Astrocyte (in vitro differentiated cells and primary cell): ENCODE data around the gene EIF4EBP3. TPM values are rescaled to one million over a fixed set of nuclear protein-coding genes. Genes with fewer than 3 reads are reported as not detected.

Experiments
- DNase-seq: peaks from one replicate; pipeline ENCODE4 v3.0.0-alpha.2; 2010; ENCODE audit warnings: low read depth
- FAIRE-seq: peaks from 2 replicates; lab custom pipeline; 2011; peaks lifted over from hg19 to GRCh38; lab: Jason Lieb, UNC
- H2AFZ ChIP-seq: 2 replicates; pipeline ENCODE4 v1.6.0; 2012; ENCODE audit warnings: low read depth, low read length, inconsistent platforms
- H3K27ac ChIP-seq: 2 replicates; pipeline ENCODE4 v1.5.1; 2011; ENCODE audit warnings: low read depth, low read length, inconsistent platforms
- H3K27me3 ChIP-seq: 2 replicates; pipeline ENCODE4 v1.6.0; 2011; ENCODE audit warnings: low read length, inconsistent platforms; ENCODE audit not compliant: insufficient read depth
- H3K36me3 ChIP-seq: 2 replicates; pipeline ENCODE4 v1.5.1; 2011; ENCODE audit warnings: low read length, inconsistent platforms; ENCODE audit not compliant: insufficient read depth
- H3K4me1 ChIP-seq: 2 replicates; pipeline ENCODE4 v1.5.1; 2011; ENCODE audit warnings: low read length, inconsistent platforms; ENCODE audit not compliant: insufficient read depth
- H3K4me2 ChIP-seq: 2 replicates; pipeline ENCODE4 v1.6.0; 2012; ENCODE audit warnings: low read length, inconsistent platforms
- H3K4me3 ChIP-seq: 2 replicates; pipeline ENCODE4 v1.5.1; 2011; ENCODE audit warnings: low read depth, mild to moderate bottlenecking, low read length, inconsistent platforms; ENCODE audit not compliant: insufficient read depth
- H3K79me2 ChIP-seq: 2 replicates; pipeline ENCODE4 v1.6.0; 2012; ENCODE audit warnings: mild to moderate bottlenecking, low read length, inconsistent platforms; ENCODE audit not compliant: insufficient read depth
- H3K9ac ChIP-seq: 2 replicates; pipeline ENCODE4 v1.6.0; 2012; ENCODE audit warnings: mild to moderate bottlenecking, low read length, inconsistent platforms
- H3K9me3 ChIP-seq: 2 replicates; pipeline ENCODE4 v1.5.1; 2012; ENCODE audit warnings: low read depth, mild to moderate bottlenecking, low read length, inconsistent platforms; ENCODE audit not compliant: insufficient read depth
- H4K20me1 ChIP-seq: 2 replicates; pipeline ENCODE4 v1.6.0; 2012; ENCODE audit warnings: low read length, inconsistent platforms; ENCODE audit not compliant: insufficient read depth
- H3K27ac Mint-ChIP-seq: one replicate; pipeline ENCODE4 v1.8.0; 2021; ENCODE audit warnings: mild to moderate bottlenecking, mixed read lengths; ENCODE audit not compliant: unreplicated experiment
- H3K27me3 Mint-ChIP-seq: one replicate; pipeline ENCODE4 v1.8.0; 2021; ENCODE audit warnings: low read depth, mixed read lengths; ENCODE audit not compliant: unreplicated experiment
- H3K36me3 Mint-ChIP-seq: one replicate; pipeline ENCODE4 v1.8.0; 2021; ENCODE audit warnings: low read depth, mixed read lengths; ENCODE audit not compliant: unreplicated experiment
- H3K4me1 Mint-ChIP-seq: one replicate; pipeline ENCODE4 v1.8.0; 2021; ENCODE audit warnings: low read depth, mixed read lengths; ENCODE audit not compliant: unreplicated experiment
- H3K4me3 Mint-ChIP-seq: one replicate; pipeline ENCODE4 v1.8.0; 2021; ENCODE audit warnings: mild to moderate bottlenecking, moderate library complexity, mixed read lengths; ENCODE audit not compliant: unreplicated experiment
- H3K9me3 Mint-ChIP-seq: one replicate; pipeline ENCODE4 v1.8.0; 2021; ENCODE audit warnings: mild to moderate bottlenecking, mixed read lengths; ENCODE audit not compliant: unreplicated experiment
- CTCF ChIP-seq: IDR thresholded peaks from 2 replicates; pipeline ENCODE4 v1.5.1; 2011; ENCODE audit warnings: low read depth, mild to moderate bottlenecking, inconsistent platforms, low read length, moderate library complexity; ENCODE audit not compliant: insufficient read depth
- EZH2 ChIP-seq: IDR thresholded peaks from 2 replicates; pipeline ENCODE4 v1.6.1; 2012; ENCODE audit warnings: mild to moderate bottlenecking, low read length, inconsistent platforms; ENCODE audit not compliant: insufficient read depth
- total RNA-seq: library from RNA; stranded (reverse); gene quantifications from 2 replicates; pipeline ENCODE4 v1.2.1, GENCODE V29; 2021

The EIF4EBP3 gene
- total RNA-seq, 1 donor from 2014 or later, result 3.6 TPM

- no peaks in the 10 kb centered on the region for H3K9me3 Mint-ChIP-seq
- no peaks in the 10 kb centered on the region for H3K27me3 Mint-ChIP-seq
- Histone ChIP-seq H3K36me3 (peaks cover 10% of the 10 kb centered on the region), H3K27me3 (no peaks in the 10 kb centered on the region), H3K27ac (peak within 1 kb of the TSS; percentile 91), H3K9ac (peak within 1 kb of the TSS; percentile 97), H4K20me1 (peaks cover 40% of the 10 kb centered on the region), H3K4me1 (peaks cover 29% of the 10 kb centered on the region), H3K79me2 (peaks cover 52% of the 10 kb centered on the region), H3K4me2 (peak within 1 kb of the TSS; percentile 86), H3K4me3 (peak within 1 kb of the TSS; percentile 86), H2AFZ (peak within 1 kb of the TSS; percentile 88), H3K9me3 (no peaks in the 10 kb centered on the region)
- H3K4me3 Mint-ChIP-seq, result peak within 1 kb of the TSS; percentile 90
- peak within 1 kb of the TSS; percentile 95 for H3K27ac Mint-ChIP-seq
- no peak for TF ChIP-seq EZH2
- no peak for TF ChIP-seq CTCF
- FAIRE-seq (no peak), DNase-seq (peak; percentile 78)
- H3K36me3 Mint-ChIP-seq, result peaks cover 28% of the 10 kb centered on the region
- peaks cover 28% of the 10 kb centered on the region for H3K4me1 Mint-ChIP-seq
Measured at GRCh38 chr5:140557136-140557805, 9.8 kb downstream of the EIF4EBP3 start, which contains the start of gene SRA1. SRA1 (minus strand) TSS chr5:140557473; CDS start chr5:140557452, 21 bp downstream.

- peaks cover 27% of the 10 kb centered on the region for H3K36me3 Mint-ChIP-seq
- H2AFZ ChIP-seq, result no peak overlapping the region
- no peaks in the 10 kb centered on the region for H3K27me3 ChIP-seq
- no peak for TF ChIP-seq CTCF
- no peak for TF ChIP-seq EZH2
- no peaks in the 10 kb centered on the region for H3K9me3 Mint-ChIP-seq
- H3K4me2 ChIP-seq, result peak overlapping the region; percentile 86
- H4K20me1 ChIP-seq, result peaks cover 35% of the 10 kb centered on the region
- no peaks in the 10 kb centered on the region for H3K27me3 Mint-ChIP-seq
- no peaks in the 10 kb centered on the region for H3K9me3 ChIP-seq
- peak overlapping the region; percentile 90 for H3K4me3 Mint-ChIP-seq
- peak overlapping the region; percentile 95 for H3K27ac Mint-ChIP-seq
- peak overlapping the region; percentile 97 for H3K9ac ChIP-seq
- peaks cover 29% of the 10 kb centered on the region for H3K4me1 ChIP-seq
- peaks cover 28% of the 10 kb centered on the region for H3K4me1 Mint-ChIP-seq
- peak overlapping the region; percentile 91 for H3K27ac ChIP-seq
- H3K4me3 ChIP-seq, result no peak overlapping the region
- no peak for DNase-seq
- H3K36me3 ChIP-seq, result peaks cover 5% of the 10 kb centered on the region
- peaks cover 46% of the 10 kb centered on the region for H3K79me2 ChIP-seq
- FAIRE-seq, result no peak
Measured at GRCh38 chr5:140557965-140558364, 10.5 kb downstream of the EIF4EBP3 start.

GRCh38 chr5:140558542-140558941 is 11.1 kb downstream of the EIF4EBP3 start:
- no peaks in the 10 kb centered on the region for H3K9me3 Mint-ChIP-seq
- Histone ChIP-seq H3K27ac (no peak overlapping the region), H3K36me3 (peaks cover under 1% of the 10 kb centered on the region), H2AFZ (no peak overlapping the region), H3K4me1 (peaks cover 28% of the 10 kb centered on the region), H3K27me3 (no peaks in the 10 kb centered on the region), H3K4me2 (no peak overlapping the region), H3K79me2 (peaks cover 43% of the 10 kb centered on the region), H3K9me3 (no peaks in the 10 kb centered on the region), H3K9ac (no peak overlapping the region), H4K20me1 (peaks cover 29% of the 10 kb centered on the region), H3K4me3 (no peak overlapping the region)
- peaks cover 22% of the 10 kb centered on the region for H3K36me3 Mint-ChIP-seq
- no peak overlapping the region for H3K27ac Mint-ChIP-seq
- H3K27me3 Mint-ChIP-seq, result no peaks in the 10 kb centered on the region
- no peak for TF ChIP-seq CTCF
- no peak for TF ChIP-seq EZH2
- FAIRE-seq, result no peak
- H3K4me1 Mint-ChIP-seq, result peaks cover 24% of the 10 kb centered on the region
- no peak for DNase-seq
- H3K4me3 Mint-ChIP-seq, result peak overlapping the region; percentile 90
